Glomerular visceral epithelial cell (primary cell): ENCODE results near the gene RBM5.

ENCODE experiments used
- DNase-seq: peaks from one replicate; pipeline ENCODE4 v3.0.0-alpha.2; 2016; ENCODE audit errors: extremely low spot score

RBM5 gene

GRCh38 chr3:50121072-50122032 lies 32.6 kb downstream of the RBM5 start:
- DNase-seq, result peak; percentile 86

DNA sequence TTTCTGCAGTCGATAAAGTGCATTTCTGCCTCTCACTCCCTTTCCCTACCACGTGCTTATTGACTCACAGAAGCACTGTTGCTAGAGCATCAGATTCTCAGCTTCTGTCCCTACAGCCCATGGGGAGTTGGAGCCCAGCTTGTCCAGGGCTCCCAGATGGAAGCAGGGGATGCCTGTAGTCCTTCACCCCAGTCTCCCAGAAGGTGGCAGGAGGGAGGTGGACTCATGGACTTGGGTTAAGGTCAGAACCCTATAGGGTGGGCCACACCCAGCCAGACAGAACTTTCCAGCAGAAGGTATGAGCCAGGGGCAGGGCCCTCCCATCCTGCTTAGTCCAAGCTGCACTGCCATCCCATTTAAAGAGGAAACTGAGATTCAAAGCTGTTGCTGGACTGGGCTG lies 33.4 kb downstream of the RBM5 start:
- peak; percentile 18 for DNase-seq

- no peak for DNase-seq
Measured at GRCh38 chr3:50122661-50123391, 34.1 kb downstream of the RBM5 start.

- no peak for DNase-seq
Measured at GRCh38 chr3:50123394-50124051, 34.8 kb downstream of the RBM5 start.

DNA sequence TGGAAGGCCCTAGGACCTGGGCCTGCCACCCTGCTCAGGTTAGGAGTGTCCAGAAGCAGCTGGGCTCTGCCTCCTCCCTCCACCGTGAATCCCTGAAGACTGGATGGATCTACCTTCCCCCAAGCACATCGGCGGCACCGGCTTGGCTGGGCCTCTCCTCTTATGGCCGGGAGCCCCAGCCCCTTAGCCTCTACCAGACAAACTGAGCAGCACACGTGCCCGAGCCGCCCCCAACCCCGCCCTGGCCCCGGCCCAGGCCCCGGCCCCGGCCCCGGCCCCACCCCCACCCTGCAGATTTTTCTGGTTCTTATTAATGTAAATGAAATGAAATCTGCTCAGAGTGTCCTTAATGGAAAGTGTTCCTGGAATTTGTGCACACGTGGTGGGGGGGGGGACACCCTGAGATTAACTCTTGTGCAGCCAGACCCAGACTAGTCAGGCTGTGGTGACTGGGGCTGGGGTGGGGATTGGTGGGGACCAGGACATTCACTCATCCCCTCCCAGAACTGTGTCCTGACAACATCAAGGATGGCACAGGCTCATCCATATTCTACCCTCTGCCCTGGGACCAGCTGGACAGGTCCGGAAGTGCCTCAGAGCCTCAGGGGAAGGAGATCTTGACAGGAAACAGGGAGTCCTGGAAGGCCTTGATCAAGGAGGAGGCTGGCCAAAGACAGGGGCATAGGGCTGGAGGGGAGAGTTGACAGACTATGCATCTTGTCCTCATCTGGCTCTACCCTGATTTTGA lies 35.5 kb downstream of the RBM5 start:
- DNase-seq, result no peak

DNA sequence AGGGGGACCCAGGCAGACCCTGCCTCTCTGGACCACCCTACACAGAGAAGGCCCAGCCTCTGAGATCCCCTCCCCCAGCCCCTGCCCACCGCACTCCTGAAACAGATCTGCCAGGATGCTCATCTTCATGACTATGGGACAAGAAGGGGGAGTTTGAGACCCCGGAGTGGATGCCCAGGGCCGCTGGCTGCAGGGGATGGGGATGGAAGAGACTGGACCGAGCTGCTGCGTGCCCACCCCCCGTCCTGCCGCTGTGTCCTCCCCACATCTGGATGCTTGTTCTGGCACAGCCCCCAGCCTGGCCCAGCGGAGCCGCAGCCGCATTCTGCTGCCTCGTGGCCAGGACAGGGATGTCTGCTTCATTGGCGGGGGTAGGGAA lies 36.1 kb downstream of the RBM5 start:
- DNase-seq, result no peak

DNA sequence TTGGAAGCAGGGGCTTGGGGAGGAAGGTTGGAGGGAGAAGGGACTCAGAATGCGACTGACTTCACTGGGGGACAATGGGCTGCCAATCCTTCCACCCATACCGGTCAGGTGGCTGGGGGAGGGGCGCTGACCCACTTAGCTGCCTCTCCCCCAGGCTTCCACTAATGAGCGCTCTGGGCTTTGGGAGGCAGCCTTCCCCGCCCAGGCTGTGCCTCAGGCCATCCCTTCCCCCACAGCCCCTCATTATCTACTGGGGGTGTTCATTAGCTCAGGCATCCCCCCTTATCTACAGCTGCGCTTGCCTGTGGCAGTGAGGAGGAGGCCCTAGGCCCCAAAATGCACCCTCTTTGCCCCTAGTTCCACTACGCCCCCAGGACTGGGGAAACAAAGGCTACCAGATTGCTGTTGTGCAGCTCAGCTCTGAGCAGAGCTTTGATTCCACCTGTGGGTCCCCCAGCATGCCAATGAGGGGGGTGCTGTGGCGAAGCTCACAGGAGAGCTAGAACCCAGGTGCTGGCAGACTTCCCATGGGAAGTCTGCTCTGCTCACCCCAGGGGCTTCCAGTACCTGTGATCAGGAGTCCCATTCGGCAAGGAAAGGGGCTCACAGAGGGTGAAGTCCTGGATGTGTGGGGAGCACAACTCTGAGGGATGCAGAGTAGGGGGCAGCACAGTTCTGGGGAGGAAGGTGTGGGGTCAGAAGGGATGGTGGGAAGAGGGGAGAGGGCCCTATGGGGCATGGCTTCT lies 37.0 kb downstream of the RBM5 start:
- no peak for DNase-seq

GRCh38 chr3:50126287-50127211 lies 37.8 kb downstream of the RBM5 start:
- peak; percentile 62 for DNase-seq

DNA sequence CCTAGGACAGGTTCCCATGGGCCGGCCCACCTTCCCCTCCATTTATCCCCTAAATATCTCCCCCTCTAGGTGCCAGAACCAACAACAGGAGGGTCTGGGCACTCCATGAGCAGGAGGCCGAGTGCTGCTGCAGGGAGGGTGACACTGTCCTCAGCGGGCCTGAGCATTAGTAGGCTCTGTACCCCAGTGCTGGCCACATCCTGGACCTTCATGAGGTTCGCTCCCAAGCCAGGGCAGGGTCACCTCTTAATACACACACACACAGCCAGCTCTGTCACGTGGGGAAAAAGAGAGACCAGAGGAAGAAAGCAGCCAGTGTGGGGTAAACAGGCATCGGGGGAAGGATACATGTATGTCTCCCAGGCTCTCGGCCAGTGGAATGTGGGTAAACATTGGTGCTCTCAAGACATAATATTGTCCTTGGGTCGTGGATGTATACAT lies 38.6 kb downstream of the RBM5 start:
- DNase-seq, result no peak

GRCh38 chr3:50128001-50128400 lies 39.3 kb downstream of the RBM5 start:
- no peak for DNase-seq

GRCh38 chr3:50130436-50130835 lies 41.7 kb downstream of the RBM5 start:
- DNase-seq, result no peak

GRCh38 chr3:50132421-50133282 lies 43.9 kb downstream of the RBM5 start:
- no peak for DNase-seq

DNA sequence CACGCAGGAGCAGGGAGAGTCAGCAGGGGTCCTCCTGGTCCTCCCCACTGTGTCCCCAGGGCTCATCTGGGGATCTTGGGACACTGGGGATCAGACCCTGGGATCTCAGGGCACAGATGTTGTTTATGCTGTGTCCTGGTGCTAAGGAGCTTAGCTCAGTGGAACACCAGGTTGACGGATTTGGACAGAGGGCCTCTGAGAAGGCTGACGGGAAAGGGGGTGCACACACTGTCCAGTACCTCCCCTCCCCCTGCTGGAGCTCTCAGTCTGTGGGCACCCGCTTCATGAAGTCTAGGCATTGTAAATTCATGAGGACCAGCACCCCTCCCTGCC lies 44.5 kb downstream of the RBM5 start:
- no peak for DNase-seq

DNA sequence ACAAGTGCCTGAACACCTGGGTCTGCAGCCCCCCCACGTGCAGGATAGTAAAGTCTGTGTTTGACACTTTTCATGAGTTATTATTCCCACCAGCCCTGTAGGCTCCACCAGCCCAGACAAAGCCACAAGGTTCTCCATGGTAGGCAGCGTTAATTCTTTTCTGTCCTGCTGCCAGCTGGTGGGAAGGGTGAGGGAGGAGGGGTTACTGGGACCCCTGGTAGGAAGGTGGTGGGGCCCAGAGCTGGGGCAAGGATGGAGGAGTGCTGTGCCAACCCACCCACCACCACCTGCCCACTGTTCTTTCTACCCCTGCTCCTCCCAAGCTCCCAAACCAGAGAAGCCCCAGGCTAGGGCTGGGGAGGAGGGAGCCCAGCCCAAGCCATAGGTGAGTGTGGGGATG lies 45.6 kb downstream of the RBM5 start:
- no peak for DNase-seq

DNA sequence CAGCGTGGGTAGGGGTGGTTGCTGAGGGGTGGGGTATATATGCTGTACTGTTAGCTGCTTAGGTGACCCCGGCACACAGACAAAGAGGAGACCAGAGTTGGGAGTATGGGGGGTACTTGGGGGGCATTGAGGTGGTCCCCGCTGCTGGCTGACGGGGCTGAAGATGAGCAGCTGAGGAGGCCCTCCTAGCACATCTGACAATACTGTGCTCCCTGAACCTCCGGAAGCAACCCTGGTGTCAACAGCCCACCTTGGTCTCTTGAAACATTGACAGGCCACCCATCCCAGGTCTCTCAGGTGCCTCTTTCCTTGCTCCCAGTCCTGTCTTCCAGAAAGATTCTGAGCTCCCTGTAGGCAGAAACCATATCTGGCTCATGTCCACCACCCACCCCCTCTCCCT lies 47.2 kb downstream of the RBM5 start:
- DNase-seq, result no peak

GRCh38 chr3:50136714-50137405 lies 48.1 kb downstream of the RBM5 start:
- DNase-seq, result peak; percentile 44

DNA sequence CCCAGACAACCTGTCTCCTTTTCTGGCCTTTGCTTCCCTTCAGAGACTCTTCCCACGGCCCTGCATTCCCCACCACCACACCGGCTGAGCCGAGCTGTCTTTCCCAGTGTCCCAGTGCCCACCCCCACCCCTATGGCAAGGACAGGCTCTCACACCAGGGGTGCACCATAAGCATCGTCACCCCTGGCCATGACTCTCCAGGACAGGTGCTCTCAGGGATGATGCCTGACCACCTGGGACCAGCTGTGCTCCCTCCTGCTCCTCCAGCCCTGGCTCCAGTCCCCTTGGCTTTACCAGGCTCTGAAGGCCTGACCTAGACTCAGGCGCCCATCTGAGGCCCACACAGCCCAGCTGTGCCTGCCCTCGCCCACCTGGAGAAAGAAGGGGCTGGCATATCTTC lies 48.8 kb downstream of the RBM5 start:
- no peak for DNase-seq
